Testis (tissue), 3 donors: ENCODE results near the gene SURF6. TPM values are rescaled to one million over a fixed set of nuclear protein-coding genes. Genes with fewer than 3 reads are reported as not detected.
A peak's percentile ranks its signal among the peaks of the same experiment; 100 is the strongest.

ENCODE experiments used
- DNase-seq: peaks from one replicate; pipeline ENCODE4 v3.0.0-alpha.2; 2019
- H3K27ac ChIP-seq, 2 donors: fragments of 200-600 bp; sonication (generic); one replicate each; pipeline ENCODE4 v1.5.1; 2019
- H3K27me3 ChIP-seq: fragments of 200-600 bp; sonication (generic); one replicate; pipeline ENCODE4 v1.5.1; 2019
- H3K36me3 ChIP-seq: fragments of 200-600 bp; sonication (generic); one replicate; pipeline ENCODE4 v1.5.1; 2017; ENCODE audit warnings: low read depth; ENCODE audit errors: missing control alignments
- H3K4me1 ChIP-seq: fragments of 200-600 bp; sonication (generic); one replicate; pipeline ENCODE4 v1.5.1; 2019
- H3K4me3 ChIP-seq, 2 donors: fragments of 200-600 bp; sonication (generic); one replicate each; pipeline ENCODE4 v1.5.1; 2017 to 2019
- H3K9me3 ChIP-seq: fragments of 200-600 bp; sonication (generic); one replicate; pipeline ENCODE4 v1.5.1; 2017
- CTCF ChIP-seq, 3 experiments: fragments of 450-650 bp in 2 of 3; fragments of 200-600 bp in 1 of 3; sonication (generic) in 1 of 3; IDR thresholded peaks; one replicate each; pipeline ENCODE4 v1.5.1; 2016 to 2019; ENCODE audit warnings: antibody characterized with exemption in 3 of 3, mild to moderate bottlenecking in 2 of 3, moderate library complexity in 1 of 3
- POLR2A ChIP-seq: fragments of 450-650 bp; IDR thresholded peaks from one replicate; pipeline ENCODE4 v1.6.1; 2017; ENCODE audit warnings: antibody characterized with exemption, mild to moderate bottlenecking, moderate library complexity
- WGBS, 2 donors: methylation state at CpG; one replicate each; pipeline ENCODE4 v1.1.5; 2018; 5-methylcytosine and 5-hydroxymethylcytosine counted together
- intact Hi-C: fragments of 100-400 bp; cut with DNase I; formaldehyde crosslinking; loops from one replicate; pipeline ENCODE4 v1.15.1; 2023; ENCODE audit warnings: low total_unique reads
- polyA plus RNA-seq: library from polyadenylated mRNA; stranded (reverse); fragments of 350-450 nt; fragmentation: Illumina TruSeq; extraction: RNeasy Lipid Tissue Mini Kit (QIAGEN cat#74804); gene quantifications from one replicate; pipeline ENCODE4 v1.2.3, GENCODE V29; 2014; ENCODE audit warnings: low read depth, low replicate concordance; ENCODE audit not compliant: insufficient read depth
- total RNA-seq, 2 donors: library from RNA; depleted of rRNA; stranded (reverse); fragments of >200 nt; gene quantifications; one replicate each; pipeline ENCODE4 v1.2.3, GENCODE V29; 2016

The SURF6 gene
- total and polyA plus RNA-seq, 3 donors from 2014 or later, result 19.8 to 36.0 (median 28.5) TPM

GRCh38 chr9:133352635-133353340, 16.8 kb upstream of the SURF6 start:
- no peak overlapping the region for H3K4me3 ChIP-seq
- H3K9me3 ChIP-seq, result no peaks in the 10 kb centered on the region
- H3K36me3 ChIP-seq, result no peaks in the 10 kb centered on the region
- DNase-seq, result no peak
- TF ChIP-seq POLR2A (no peak), CTCF (IDR thresholded peaks at IDR 0.05) (no peak)
- 73 to 76% methylated on average over 8 of the region's 8 CpGs for WGBS, 2 donors
- peaks cover 27% of the 10 kb centered on the region for H3K4me1 ChIP-seq
- no peak overlapping the region for H3K27ac ChIP-seq
- intact Hi-C loops, result no loop called here
- no peaks in the 10 kb centered on the region for H3K27me3 ChIP-seq

DNA sequence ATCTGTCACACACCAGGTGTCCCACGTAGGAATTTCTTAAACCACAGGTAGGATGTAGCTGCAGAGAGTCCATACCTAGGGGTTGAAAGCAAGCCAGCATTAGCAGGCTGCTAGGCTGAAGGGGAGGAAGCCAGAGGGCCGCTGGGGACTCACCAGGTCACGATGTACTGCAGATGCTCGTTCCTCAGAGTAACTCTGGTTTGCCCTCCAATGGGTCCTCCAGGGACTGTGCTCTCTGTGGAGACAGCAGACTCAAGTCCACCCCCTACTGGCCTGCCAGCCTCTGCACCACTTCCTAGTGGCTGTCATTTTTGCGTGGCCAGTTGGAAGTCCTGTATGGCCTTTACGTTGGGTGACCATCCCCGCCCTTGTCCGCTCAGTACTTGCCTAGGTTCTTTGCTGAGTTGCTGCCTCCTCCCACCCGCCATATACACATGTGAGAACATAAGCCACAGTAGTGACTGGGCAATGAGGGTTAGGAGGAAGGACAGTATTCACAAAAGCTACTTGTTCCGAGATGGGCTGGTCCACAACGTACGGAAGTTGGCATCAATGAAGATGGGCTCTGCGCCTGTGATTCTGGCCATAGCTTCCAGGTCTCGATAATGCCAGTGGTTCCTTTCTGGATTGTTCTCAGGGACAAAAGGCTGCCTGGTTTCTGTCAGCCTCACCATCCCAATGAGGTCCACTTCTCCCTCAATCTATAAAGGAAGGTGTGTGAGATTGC, 16.1 kb upstream of the SURF6 start:
- TF ChIP-seq POLR2A (no peak), CTCF (IDR thresholded peaks at IDR 0.05) (peak in 1 of 3 experiments; percentile 23)
- DNase-seq, result no peak
- Histone ChIP-seq H3K27ac (no peak overlapping the region), H3K4me1 (peaks cover 21% of the 10 kb centered on the region), H3K27me3 (no peaks in the 10 kb centered on the region), H3K9me3 (no peaks in the 10 kb centered on the region), H3K36me3 (no peaks in the 10 kb centered on the region), H3K4me3 (no peak overlapping the region)
- intact Hi-C loops, result no loop called here
- 76 to 77% methylated on average over 11 to 14 of the region's 14 CpGs for WGBS, 2 donors

DNA sequence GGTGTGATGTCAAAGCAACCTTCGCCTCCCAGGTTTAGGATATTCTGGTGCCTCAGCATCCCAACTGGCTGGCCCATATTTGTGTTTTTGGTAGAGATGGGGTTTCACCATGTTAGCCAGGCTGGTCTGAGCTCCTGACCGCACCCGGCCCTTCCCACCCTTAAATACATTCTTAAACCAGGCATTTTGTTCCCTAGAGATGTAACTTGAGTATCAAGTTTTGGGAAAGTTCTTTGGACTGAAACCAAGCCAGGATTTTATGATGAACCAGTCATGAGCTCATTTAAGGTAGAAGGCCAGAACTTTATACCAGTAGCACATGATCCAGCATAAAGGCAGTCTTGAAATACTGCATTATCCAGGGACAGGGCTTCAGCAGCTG, 15.5 kb upstream of the SURF6 start:
- no peak overlapping the region for H3K27ac ChIP-seq
- no peak for DNase-seq
- H3K4me1 ChIP-seq, result peaks cover 24% of the 10 kb centered on the region
- 81 to 86% methylated on average over 3 of the region's 3 CpGs for WGBS, 2 donors
- no peaks in the 10 kb centered on the region for H3K36me3 ChIP-seq
- no peak overlapping the region for H3K4me3 ChIP-seq
- TF ChIP-seq POLR2A (no peak), CTCF (IDR thresholded peaks at IDR 0.05) (no peak)
- no peaks in the 10 kb centered on the region for H3K27me3 ChIP-seq
- intact Hi-C loops, result no loop called here
- H3K9me3 ChIP-seq, result no peaks in the 10 kb centered on the region

GRCh38 chr9:133349965-133350616, 14.1 kb upstream of the SURF6 start:
- Histone ChIP-seq H3K4me3 (no peak overlapping the region), H3K36me3 (no peaks in the 10 kb centered on the region), H3K9me3 (no peaks in the 10 kb centered on the region), H3K4me1 (peaks cover 24% of the 10 kb centered on the region), H3K27ac (no peak overlapping the region), H3K27me3 (no peaks in the 10 kb centered on the region)
- 80 to 81% methylated on average over 15 of the region's 15 CpGs for WGBS, 2 donors
- no peak for TF ChIP-seq CTCF (IDR thresholded peaks at IDR 0.05)
- TF ChIP-seq POLR2A, result no peak
- intact Hi-C loops, result no loop called here
- DNase-seq, result no peak
